ENCODE measurements around the gene LCN12.

Gene LCN12

GRCh38 chr9:136961279-136962065 lies 9.4 kb downstream of the LCN12 start:
- DNase-seq (ENCODE audit: insufficient read length, low spot score): no peak
- no peak for FAIRE-seq
- TF ChIP-seq CTCF (IDR thresholded peaks at IDR 0.05; ENCODE audit: insufficient read depth, missing control alignments): no peak

GRCh38 chr9:136962163-136962562 lies 10.1 kb downstream of the LCN12 start:
- DNase-seq (ENCODE audit: insufficient read length, low spot score) (no peak), FAIRE-seq (no peak)
- no peak for TF ChIP-seq CTCF (IDR thresholded peaks at IDR 0.05; ENCODE audit: insufficient read depth, missing control alignments)

DNA sequence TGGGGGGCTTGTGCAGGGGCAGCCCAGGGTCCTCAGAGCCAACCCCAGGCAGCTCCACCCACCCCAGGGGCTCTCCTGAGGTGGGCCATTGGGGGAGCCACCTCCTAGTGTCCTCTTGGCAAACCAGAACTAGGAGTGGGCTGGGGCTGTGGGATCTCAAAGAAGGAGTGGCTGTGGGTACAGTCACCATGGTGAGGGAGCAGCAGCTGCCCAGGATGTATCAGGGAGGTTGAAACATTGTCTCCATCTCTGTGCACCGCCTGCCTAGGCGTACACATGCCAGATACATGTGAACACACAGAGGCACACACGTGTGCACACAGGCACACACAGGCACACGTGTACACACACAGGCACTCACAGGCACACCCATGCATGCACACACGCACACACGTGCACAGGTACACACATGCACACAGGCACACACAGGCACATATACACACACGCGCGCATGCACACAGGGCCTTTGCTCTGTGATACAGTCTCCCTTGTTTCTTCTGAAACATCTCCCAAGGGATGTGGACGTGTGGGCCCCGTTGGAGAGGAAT lies 10.7 kb downstream of the LCN12 start:
- no peak for TF ChIP-seq CTCF (IDR thresholded peaks at IDR 0.05; ENCODE audit: insufficient read depth, missing control alignments)
- DNase-seq (ENCODE audit: insufficient read length, low spot score) (no peak), FAIRE-seq (no peak)

DNA sequence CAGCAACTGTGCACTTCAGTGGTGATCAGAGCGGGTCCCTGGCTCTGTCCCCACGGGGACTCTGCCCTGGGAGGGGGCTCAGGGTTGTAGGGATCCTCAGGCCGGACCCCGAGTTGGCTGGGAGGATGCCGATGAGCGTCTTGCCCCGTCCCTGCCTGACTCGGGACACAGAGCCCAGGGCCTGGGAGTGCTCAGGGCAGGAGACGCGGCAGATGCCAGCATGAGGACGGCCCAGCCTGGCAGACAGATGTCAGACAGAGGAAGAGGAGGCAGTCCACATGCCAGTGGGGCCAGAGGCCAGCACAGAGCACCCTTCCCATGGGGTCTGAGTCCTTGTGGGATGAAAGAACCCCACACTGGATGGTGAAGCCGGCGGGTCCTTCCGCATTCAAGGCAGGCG lies 11.3 kb downstream of the LCN12 start:
- no peak for FAIRE-seq
- no peak for TF ChIP-seq CTCF (IDR thresholded peaks at IDR 0.05; ENCODE audit: insufficient read depth, missing control alignments)
- no peak for DNase-seq (ENCODE audit: insufficient read length, low spot score)

DNA sequence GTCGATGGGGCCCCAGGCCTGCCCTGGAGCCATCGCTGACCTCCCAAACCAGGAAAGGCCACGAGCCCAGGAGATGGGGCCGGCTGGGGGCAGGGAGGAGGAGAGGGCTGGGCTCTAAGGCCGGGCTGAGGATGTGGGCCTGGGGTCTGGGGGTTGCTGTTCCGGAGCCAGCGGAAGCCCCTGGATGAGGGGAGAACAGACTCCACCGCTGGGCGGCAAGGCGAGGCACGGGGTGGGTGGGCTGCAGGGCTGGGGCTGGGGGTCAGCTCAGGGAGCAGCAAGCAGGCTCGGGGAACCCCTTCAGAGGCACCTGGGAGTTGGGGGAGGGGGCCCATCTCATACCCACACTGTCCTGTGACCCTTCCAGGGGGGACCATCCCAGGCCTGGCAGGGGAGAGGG lies 11.7 kb downstream of the LCN12 start:
- FAIRE-seq (no peak), DNase-seq (ENCODE audit: insufficient read length, low spot score) (no peak)
- no peak for TF ChIP-seq CTCF (IDR thresholded peaks at IDR 0.05; ENCODE audit: insufficient read depth, missing control alignments)

DNA sequence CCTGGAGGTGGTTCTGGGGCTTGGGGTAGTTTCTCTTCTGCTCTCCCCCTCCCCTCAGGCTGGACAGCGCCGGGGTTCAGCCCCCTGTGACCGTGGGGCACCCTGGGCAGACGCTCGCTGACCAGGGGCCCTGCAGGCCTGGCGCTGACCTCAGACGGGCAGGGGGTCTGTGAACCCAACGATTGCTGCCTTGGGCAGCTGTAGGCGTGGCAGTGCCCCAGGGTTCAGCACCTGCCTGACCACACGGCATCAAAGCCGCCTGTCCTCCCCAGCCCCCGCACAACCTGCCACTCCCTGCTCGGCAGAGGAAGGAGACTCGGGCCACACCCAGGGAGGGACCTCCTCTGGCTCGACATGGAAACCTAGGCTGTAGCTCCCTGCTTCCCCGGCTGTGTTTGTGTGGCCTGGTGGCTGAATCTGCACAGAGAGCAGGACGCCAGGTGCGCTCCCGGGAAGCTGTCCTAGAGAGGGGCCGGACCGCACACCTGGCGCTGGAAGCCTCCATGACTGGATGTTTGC lies 12.2 kb downstream of the LCN12 start:
- no peak for FAIRE-seq
- DNase-seq (ENCODE audit: insufficient read length, low spot score): no peak
- TF ChIP-seq CTCF (IDR thresholded peaks at IDR 0.05; ENCODE audit: insufficient read depth, missing control alignments): no peak

GRCh38 chr9:136964833-136965422 lies 12.9 kb downstream of the LCN12 start:
- TF ChIP-seq CTCF (IDR thresholded peaks at IDR 0.05; ENCODE audit: insufficient read depth, missing control alignments): no peak
- FAIRE-seq (no peak), DNase-seq (ENCODE audit: insufficient read length, low spot score) (no peak)
